GM12872 (cell line): Measurements from ENCODE around the gene ADGRG3.

Experiments
- CTCF ChIP-seq: IDR thresholded peaks from 3 replicates; pipeline ENCODE4 v1.5.1; 2011; ENCODE audit warnings: low read depth, mild to moderate bottlenecking, low read length, moderate library complexity; ENCODE audit not compliant: insufficient read depth

Gene ADGRG3

GRCh38 chr16:57628783-57629293 is 39.3 kb upstream of the ADGRG3 start:
- no peak for TF ChIP-seq CTCF

- TF ChIP-seq CTCF, result no peak
Observed at GRCh38 chr16:57629516-57630406, 38.3 kb upstream of the ADGRG3 start.

GRCh38 chr16:57630407-57630797 is 37.7 kb upstream of the ADGRG3 start:
- TF ChIP-seq CTCF, result no peak

- no peak for TF ChIP-seq CTCF
Observed at GRCh38 chr16:57630931-57631845, 36.9 kb upstream of the ADGRG3 start.

- TF ChIP-seq CTCF, result no peak
Observed at GRCh38 chr16:57632568-57632967, 35.5 kb upstream of the ADGRG3 start.

GRCh38 chr16:57633383-57634064 is 34.6 kb upstream of the ADGRG3 start:
- TF ChIP-seq CTCF, result no peak

- TF ChIP-seq CTCF, result no peak
Observed at GRCh38 chr16:57634171-57634570, 33.9 kb upstream of the ADGRG3 start.
